ENCODE data around the gene EFEMP2. TPM values are rescaled to one million over a fixed set of nuclear protein-coding genes. Genes with fewer than 3 reads are reported as not detected.

EFEMP2 gene
- total and polyA plus RNA-seq, 10 of the 15 experiments (the other 5 are each of a cell fraction or from before 2014, with no cell fraction given) = 0.24 to 13.2 (median 1.3) TPM; not detected in 1

- TF ChIP-seq NR2C1 (IDR thresholded peaks at IDR 0.05) (no peak), ZNF274 (IDR thresholded peaks at IDR 0.05; ENCODE audit: insufficient read depth, insufficient read length) (no peak), BMI1 (IDR thresholded peaks at IDR 0.05; ENCODE audit: borderline replicate concordance) (no peak), YBX1 (IDR thresholded peaks at IDR 0.05) (no peak), STAT3 (IDR thresholded peaks at IDR 0.05; ENCODE audit: low read depth, low read length) (no peak), SIX5 (IDR thresholded peaks at IDR 0.05; ENCODE audit: low read depth, low read length, severe bottlenecking) (no peak), IRF5 (IDR thresholded peaks at IDR 0.05; ENCODE audit: borderline replicate concordance) (no peak), POLR2A (IDR thresholded peaks at IDR 0.05; ENCODE audit: low read depth, low read length) (0 out of 2 replicates have a peak, but pooled peaks have one; percentile 8)
- no peak overlapping the region for H3K4me3 ChIP-seq
- H4K20me1 ChIP-seq (ENCODE audit: control insufficient read depth, insufficient read depth) = no peaks in the 10 kb centered on the region; the same call in 1 of the 2 replicates
- H3K4me1 ChIP-seq (ENCODE audit: control insufficient read depth, insufficient read depth, low read length) = peaks cover 7% of the 10 kb centered on the region
- H3K27me3 ChIP-seq (replicated peaks in 1 of 2; ENCODE audit: control insufficient read depth in 2 of 2, insufficient read depth in 2 of 2, low read length in 1 of 2) = no peaks in the 10 kb centered on the region
- H3K36me3 ChIP-seq (ENCODE audit: control insufficient read depth in 2 of 2, insufficient read depth in 2 of 2, low read length in 1 of 2) = peaks cover 22 to 38% of the 10 kb centered on the region in 2 experiments
- no peak overlapping the region for H3K9ac ChIP-seq (ENCODE audit: control insufficient read depth, insufficient read depth, low read length)
- no TSS peak for BruUV-seq (replicated peaks)
- SMC1A ChIA-PET (ENCODE audit: uncharacterized antibody, unreplicated experiment) = no interaction called here
- no peak overlapping the region for H3K27ac ChIP-seq (ENCODE audit: control insufficient read depth, insufficient read depth)
- RAD21 ChIA-PET (ENCODE audit: unreplicated experiment) = no interaction called here
- WGBS (ENCODE audit: insufficient coverage, insufficient replicate concordance, low lambda C conversion rate, missing lambda C conversion rate) = 62% methylated on average over 29 of the region's 29 CpGs
- peaks cover 2% of the 10 kb centered on the region for H3K79me2 ChIP-seq (ENCODE audit: control insufficient read depth, insufficient read depth, low read length)
- FAIRE-seq (no peak), DNase-seq (ENCODE audit: low read depth, low spot score) (no peak), ATAC-seq (peak; percentile 36; the same call in 2 of the 3 replicates)
- in situ Hi-C loops (cut with MboI) (loop anchor here (25.0 kb wide), 1 partner anchor 1630 kb away; the partner anchor contains the start of genes DNAJC4, FKBP2, NUDT22 and PPP1R14B), intact Hi-C loops (cut with micrococcal nuclease; ENCODE audit: unreplicated experiment) (no loop called here)
- CTCF ChIA-PET = no interaction called here
- POLR2A ChIA-PET = interaction anchor here (0.6 to 1.1 kb wide), 2 partner anchors 34 to 1241 kb away, joined by 3 read pairs; partner anchors contain the start of gene SNX32
- no peaks in the 10 kb centered on the region for H3K9me3 ChIP-seq (replicated peaks; ENCODE audit: control insufficient read depth, insufficient read depth, low read length)
- no peak overlapping the region for H3K4me2 ChIP-seq (ENCODE audit: control insufficient read depth, insufficient read depth)
- no peak overlapping the region for H2AFZ ChIP-seq (ENCODE audit: control insufficient read depth, low read depth, low read length)
These were observed 5.1 kb downstream of the EFEMP2 start for GRCh38 chr11:65867284-65868071.

Measured in GM12878 (cell line).